Mesenchymal stem cell (in vitro differentiated cells and primary cell): ENCODE data around the gene METTL5. TPM values are rescaled to one million over a fixed set of nuclear protein-coding genes. Genes with fewer than 3 reads are reported as not detected.
"Not testable (repeated sequence)": the region's sequence is repeated elsewhere in the genome, so short reads cannot be mapped to it uniquely, and the experiment has no call there.

Experiments
- DNase-seq: peaks from one replicate; pipeline ENCODE4 v3.0.0-alpha.2; 2013
- H2AFZ ChIP-seq: one replicate; pipeline ENCODE4 v1.6.1; 2013; ENCODE audit warnings: low read depth, mild to moderate bottlenecking, control low read depth, inconsistent platforms, low read length, moderate library complexity
- H2AK5ac ChIP-seq: 2 replicates; pipeline ENCODE4 v1.6.1; 2013; ENCODE audit warnings: low read length, moderate library complexity, mild to moderate bottlenecking, inconsistent platforms; ENCODE audit not compliant: severe bottlenecking
- H2BK120ac ChIP-seq: one replicate; pipeline ENCODE4 v1.6.1; 2013; ENCODE audit warnings: low read depth, mild to moderate bottlenecking, inconsistent platforms, low read length, moderate library complexity
- H2BK12ac ChIP-seq, 2 experiments: one replicate each; pipeline ENCODE4 v1.6.1; 2013; ENCODE audit warnings: inconsistent platforms in 2 of 2, low read length in 2 of 2, mild to moderate bottlenecking in 2 of 2, moderate library complexity in 2 of 2, control low read depth in 1 of 2
- H2BK15ac ChIP-seq: one replicate; pipeline ENCODE4 v1.6.1; 2013; ENCODE audit warnings: mild to moderate bottlenecking, low read depth, inconsistent platforms; ENCODE audit not compliant: poor library complexity, severe bottlenecking
- H2BK5ac ChIP-seq: 2 replicates; pipeline ENCODE4 v1.6.1; 2013; ENCODE audit warnings: low read depth, mild to moderate bottlenecking, low read length, control low read depth, inconsistent platforms; ENCODE audit not compliant: poor library complexity, severe bottlenecking
- H3K14ac ChIP-seq, 2 experiments: one replicate each; pipeline ENCODE4 v1.6.1; 2013; ENCODE audit warnings: inconsistent platforms in 2 of 2, low read length in 2 of 2, control low read depth in 1 of 2, mild to moderate bottlenecking in 1 of 2, moderate library complexity in 1 of 2
- H3K18ac ChIP-seq, 2 experiments: one replicate each; pipeline ENCODE4 v1.6.1; 2013; ENCODE audit warnings: inconsistent platforms in 2 of 2, low read length in 2 of 2, control low read depth in 1 of 2, low read depth in 1 of 2, mild to moderate bottlenecking in 1 of 2
- H3K23ac ChIP-seq, 2 experiments: one replicate each; pipeline ENCODE4 v1.6.1; 2013; ENCODE audit warnings: inconsistent platforms in 2 of 2, low read length in 2 of 2, mild to moderate bottlenecking in 2 of 2, moderate library complexity in 2 of 2, control low read depth in 1 of 2
- H3K27ac ChIP-seq: 2 replicates; pipeline ENCODE4 v1.5.1; 2013; ENCODE audit warnings: mild to moderate bottlenecking, moderate library complexity, low read length, control low read depth, inconsistent platforms; ENCODE audit not compliant: poor library complexity, severe bottlenecking
- H3K27me3 ChIP-seq, 2 experiments: 2 replicates each; pipeline versions ENCODE4 v1.6.1 to v1.7.0; 2013; ENCODE audit warnings: low read length in 2 of 2, mild to moderate bottlenecking in 2 of 2, moderate library complexity in 2 of 2, control low read depth in 1 of 2, inconsistent platforms in 1 of 2; ENCODE audit not compliant: control insufficient read depth in 1 of 2, insufficient read depth in 1 of 2
- H3K36me3 ChIP-seq, 2 experiments: 2 replicates each; pipeline versions ENCODE4 v1.6.1 to v1.7.0; 2013; ENCODE audit warnings: low read length in 2 of 2, control low read depth in 1 of 2, inconsistent platforms in 1 of 2, low read depth in 1 of 2, mild to moderate bottlenecking in 1 of 2; ENCODE audit not compliant: insufficient read depth in 2 of 2, control insufficient read depth in 1 of 2
- H3K4ac ChIP-seq, 2 experiments: one replicate each; pipeline ENCODE4 v1.6.1; 2013; ENCODE audit warnings: inconsistent platforms in 2 of 2, low read length in 2 of 2, mild to moderate bottlenecking in 2 of 2, moderate library complexity in 2 of 2, control low read depth in 1 of 2, low read depth in 1 of 2
- H3K4me1 ChIP-seq: 2 replicates; pipeline ENCODE4 v1.6.1; 2013; ENCODE audit warnings: low read depth, low read length, control low read depth; ENCODE audit not compliant: control insufficient read depth, insufficient read depth
- H3K4me2 ChIP-seq: 2 replicates; pipeline ENCODE4 v1.6.1; 2013; ENCODE audit warnings: low read length, mild to moderate bottlenecking, inconsistent platforms; ENCODE audit not compliant: poor library complexity, severe bottlenecking
- H3K4me3 ChIP-seq, 2 experiments: 2 replicates each; pipeline versions ENCODE4 v1.5.1 to v1.7.0; 2013; ENCODE audit warnings: low read length in 2 of 2, mild to moderate bottlenecking in 2 of 2, control low read depth in 1 of 2, low read depth in 1 of 2; ENCODE audit not compliant: insufficient read depth in 1 of 2
- H3K79me1 ChIP-seq: replicated peaks from 2 replicates; pipeline ENCODE4 v1.6.1; 2013; ENCODE audit warnings: mild to moderate bottlenecking, control low read depth, low read length, inconsistent platforms; ENCODE audit not compliant: poor library complexity, severe bottlenecking
- H3K9ac ChIP-seq: 2 replicates; pipeline ENCODE4 v1.7.0; 2013; ENCODE audit warnings: mild to moderate bottlenecking, low read length, moderate library complexity
- H3K9me3 ChIP-seq: 2 replicates; pipeline ENCODE4 v1.7.0; 2013; ENCODE audit warnings: mild to moderate bottlenecking, low read length; ENCODE audit not compliant: control insufficient read depth
- H4K8ac ChIP-seq: one replicate; pipeline ENCODE4 v1.6.1; 2013; ENCODE audit warnings: inconsistent platforms, mild to moderate bottlenecking, low read length, moderate library complexity
- H4K91ac ChIP-seq: one replicate; pipeline ENCODE4 v1.6.1; 2013; ENCODE audit warnings: mild to moderate bottlenecking, low read length, inconsistent platforms
- WGBS: methylation state at CpG from one replicate; pipeline ENCODE4 v1.1.7; 2013; ENCODE audit warnings: mixed read lengths; 5-methylcytosine and 5-hydroxymethylcytosine counted together
- polyA plus RNA-seq, 2 experiments: library from polyadenylated mRNA; stranded (reverse); fragments of 200-250 nt; gene quantifications; one replicate each; pipeline ENCODE4 v1.2.3, GENCODE V29; 2013

METTL5 gene
- 65.9 TPM for polyA plus RNA-seq (2013, experiment 1 of 2)
- polyA plus RNA-seq (2013, experiment 2 of 2): 66.4 TPM

- peak within 1 kb of the TSS; percentile 81 for H4K8ac ChIP-seq
- peak within 1 kb of the TSS in 1 of 2 experiments; percentile 37 for H3K23ac ChIP-seq
- DNase-seq: peak; percentile 80
- no peak within 1 kb of the TSS for H2AK5ac ChIP-seq
- no peak within 1 kb of the TSS for H2BK120ac ChIP-seq
- no peaks in the 10 kb centered on the region for H3K27me3 ChIP-seq
- peak within 1 kb of the TSS; percentile 57 to 94 for H3K4ac ChIP-seq
- WGBS: 3% methylated on average over 53 of the region's 61 CpGs
- no peak within 1 kb of the TSS for H2BK5ac ChIP-seq
- H3K27ac ChIP-seq: peak within 1 kb of the TSS; percentile 77
- H2BK15ac ChIP-seq: peak within 1 kb of the TSS; percentile 73
- peaks cover 9% of the 10 kb centered on the region for H3K79me1 ChIP-seq
- H3K4me3 ChIP-seq: peak within 1 kb of the TSS; percentile 80 to 84
- no peaks in the 10 kb centered on the region for H3K9me3 ChIP-seq
- peak within 1 kb of the TSS in 1 of 2 experiments; percentile 42 for H2BK12ac ChIP-seq
- peaks cover 3 to 30% of the 10 kb centered on the region in 2 experiments for H3K36me3 ChIP-seq
- peaks cover 8% of the 10 kb centered on the region for H3K4me1 ChIP-seq
- peak within 1 kb of the TSS; percentile 88 for H2AFZ ChIP-seq
- H3K9ac ChIP-seq: peak within 1 kb of the TSS; percentile 87
- H4K91ac ChIP-seq: peak within 1 kb of the TSS; percentile 95
- H3K14ac ChIP-seq: peak within 1 kb of the TSS; percentile 38 to 87
- peak within 1 kb of the TSS; percentile 69 to 96 for H3K18ac ChIP-seq
- H3K4me2 ChIP-seq: peak within 1 kb of the TSS; percentile 92
Observed at GRCh38 chr2:169824373-169825333, at the start of gene METTL5. TSS of gene METTL5 (minus strand) at chr2:169824905. CDS start at chr2:169824597, 308 bp downstream.

GRCh38 chr2:169871994-169872393 is 47.3 kb upstream of the METTL5 start:
- H4K8ac ChIP-seq: no peak overlapping the region
- no peak overlapping the region for H2BK5ac ChIP-seq
- no peak overlapping the region for H3K23ac ChIP-seq
- H2BK12ac ChIP-seq: no peak overlapping the region
- H3K9me3 ChIP-seq: no peaks in the 10 kb centered on the region
- H3K4me3 ChIP-seq: no peak overlapping the region
- H3K9ac ChIP-seq: no peak overlapping the region
- no peak for DNase-seq
- H3K18ac ChIP-seq: no peak overlapping the region
- H4K91ac ChIP-seq: no peak overlapping the region
- no peaks in the 10 kb centered on the region for H3K27me3 ChIP-seq
- no peak overlapping the region for H2AFZ ChIP-seq
- no peak overlapping the region for H3K4ac ChIP-seq
- WGBS: no CpG with 5 or more reads among the region's 1 CpG
- peaks cover 0 to 16% of the 10 kb centered on the region in 2 experiments for H3K36me3 ChIP-seq
- H3K4me2 ChIP-seq: no peak overlapping the region
- H2AK5ac ChIP-seq: no peak overlapping the region
- H2BK120ac ChIP-seq: no peak overlapping the region
- peaks cover 12% of the 10 kb centered on the region for H3K79me1 ChIP-seq
- H2BK15ac ChIP-seq: no peak overlapping the region
- H3K14ac ChIP-seq: no peak overlapping the region
- no peaks in the 10 kb centered on the region for H3K4me1 ChIP-seq
- H3K27ac ChIP-seq: no peak overlapping the region

GRCh38 chr2:169871369-169871768 is 46.7 kb upstream of the METTL5 start:
- not testable (repeated sequence) for H3K9ac ChIP-seq, DNase-seq, H3K27ac ChIP-seq, H2BK12ac ChIP-seq, H3K9me3 ChIP-seq, H2BK120ac ChIP-seq, H2AK5ac ChIP-seq, H4K8ac ChIP-seq, H3K4me3 ChIP-seq, H2AFZ ChIP-seq, H3K4me2 ChIP-seq, H3K4ac ChIP-seq, H4K91ac ChIP-seq, H3K14ac ChIP-seq, H2BK15ac ChIP-seq, H3K23ac ChIP-seq, H3K27me3 ChIP-seq, H3K18ac ChIP-seq, H3K4me1 ChIP-seq, H2BK5ac ChIP-seq
- Histone ChIP-seq H3K79me1 (peaks cover 13% of the 10 kb centered on the region), H3K36me3 (peaks cover 0 to 11% of the 10 kb centered on the region in 2 experiments)
- 98% methylated on average over 4 of the region's 9 CpGs for WGBS

DNA sequence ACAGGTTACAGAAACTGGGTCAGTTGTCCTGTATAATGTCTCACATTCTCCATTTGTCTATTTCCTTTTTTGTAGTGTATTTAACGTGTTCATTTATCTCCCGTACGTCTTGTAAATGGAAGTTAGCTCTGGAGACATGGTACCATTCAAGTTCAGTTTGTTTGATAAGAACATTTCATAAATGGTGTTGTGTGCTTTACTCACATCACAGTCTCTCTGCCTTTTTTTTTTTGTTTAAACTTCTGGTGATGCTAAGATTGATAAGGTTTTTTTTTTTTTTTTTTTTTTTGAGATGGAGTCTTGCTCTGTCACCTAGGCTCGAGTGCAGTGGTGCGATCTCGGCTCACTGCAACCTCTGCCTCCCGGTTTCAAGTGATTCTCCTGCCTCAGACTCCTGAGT is 44.2 kb upstream of the METTL5 start:
- WGBS: 95% methylated on average over 7 of the region's 7 CpGs

More for the DNA sequence above, 44.2 kb upstream of the METTL5 start:
- Histone ChIP-seq H3K9me3 (no peaks in the 10 kb centered on the region), H4K8ac (no peak overlapping the region), H3K36me3 (no peaks in the 10 kb centered on the region), H3K23ac (no peak overlapping the region), H2AFZ (no peak overlapping the region), H3K27ac (no peak overlapping the region), H2BK5ac (no peak overlapping the region), H3K18ac (no peak overlapping the region), H3K4me3 (no peak overlapping the region), H2BK15ac (no peak overlapping the region), H3K4me1 (no peaks in the 10 kb centered on the region), H4K91ac (no peak overlapping the region), H3K79me1 (peaks cover 12% of the 10 kb centered on the region), H2BK12ac (no peak overlapping the region), H3K4me2 (no peak overlapping the region), H3K4ac (no peak overlapping the region), H3K27me3 (no peaks in the 10 kb centered on the region), H2BK120ac (no peak overlapping the region), H3K9ac (no peak overlapping the region), H2AK5ac (no peak overlapping the region), H3K14ac (no peak overlapping the region)
- no peak for DNase-seq
